A549 (cell line): Measurements from ENCODE around the gene PRR19. TPM values are rescaled to one million over a fixed set of nuclear protein-coding genes. Genes with fewer than 3 reads are reported as not detected.

Experiments
- ATAC-seq, 2 experiments: fragments of 200-7000 bp in 1 of 2; fragments of >200 bp in 1 of 2; cut with Nextera tagmentation in 1 of 2; cut with Tn5 transposase in 1 of 2; 3 replicates each; pipeline versions ENCODE4 v1.8.0 to v1.9.1; 2018 to 2020; ENCODE audit warnings: mild to moderate bottlenecking in 1 of 2, moderate library complexity in 1 of 2
- CTCF ChIA-PET: fragments of 300-600 bp; sonication (Branson Sonifier 250); formaldehyde crosslinking; extraction: SDS; loops from one replicate; lab custom pipeline; 2021; ENCODE audit warnings: antibody characterized with exemption, inconsistent platforms; lab: Yijun Ruan, JAX
- POLR2A ChIA-PET: fragments of 350-600 bp; formaldehyde crosslinking; extraction: SDS; loops from one replicate; lab custom pipeline; 2021; ENCODE audit warnings: antibody characterized with exemption, inconsistent platforms; lab: Yijun Ruan, JAX
- DNase-seq, 2 experiments: peaks; one replicate each; pipeline versions ENCODE4 v3.0.0 to v3.0.0-alpha.2; 2011 to 2016; ENCODE audit warnings: low read depth in 1 of 2, low spot score in 1 of 2
- FAIRE-seq: peaks from 2 replicates; lab custom pipeline; 2011; peaks lifted over from hg19 to GRCh38; lab: Jason Lieb, UNC
- H3K27ac ChIP-seq, 2 experiments: fragments of >200 bp; sonication (Bioruptor Twin); formaldehyde crosslinking; 3 replicates each; pipeline ENCODE4 v1.5.1; 2016 to 2017
- H3K4me1 ChIP-seq: fragments of >200 bp; sonication (Bioruptor Twin); formaldehyde crosslinking; 3 replicates; pipeline ENCODE4 v1.6.1; 2016
- H3K4me2 ChIP-seq: fragments of >200 bp; sonication (Bioruptor Twin); formaldehyde crosslinking; 3 replicates; pipeline ENCODE4 v1.6.1; 2016
- H3K4me3 ChIP-seq: fragments of >200 bp; sonication (Bioruptor Twin); formaldehyde crosslinking; 3 replicates; pipeline ENCODE4 v1.5.1; 2016
- H3K9me3 ChIP-seq: fragments of >200 bp; sonication (Bioruptor Twin); formaldehyde crosslinking; 3 replicates; pipeline ENCODE4 v1.6.1; 2016
- BHLHE40 ChIP-seq: IDR thresholded peaks from 2 replicates; pipeline ENCODE4 v1.6.1; 2012; ENCODE audit warnings: low read depth, low read length, inconsistent platforms
- CBX8 ChIP-seq: fragments of 200-600 bp; sonication (generic); IDR thresholded peaks from 2 replicates; pipeline ENCODE4 v1.6.1; 2016
- CTCF ChIP-seq: fragments of >200 bp; sonication (Bioruptor Twin); formaldehyde crosslinking; IDR thresholded peaks from 3 replicates; pipeline ENCODE4 v1.5.1; 2016
- EP300 ChIP-seq, 2 experiments: fragments of >200 bp; sonication (Bioruptor Twin); formaldehyde crosslinking; IDR thresholded peaks; 2 replicates in 1 of 2; 3 replicates in 1 of 2; pipeline ENCODE4 v1.6.1; 2016 to 2017
- GATA3 ChIP-seq: IDR thresholded peaks from 2 replicates; pipeline ENCODE4 v1.6.1; 2012; ENCODE audit warnings: borderline replicate concordance
- HDAC2 ChIP-seq: fragments of 200-600 bp; sonication (generic); IDR thresholded peaks from 2 replicates; pipeline ENCODE4 v1.6.1; 2016
- JUN ChIP-seq, 2 experiments: fragments of >200 bp; sonication (Bioruptor Twin); formaldehyde crosslinking; IDR thresholded peaks; 2 replicates in 1 of 2; 3 replicates in 1 of 2; pipeline ENCODE4 v1.6.1; 2016 to 2017
- MYC ChIP-seq: IDR thresholded peaks from 2 replicates; pipeline ENCODE4 v1.6.1; 2012; ENCODE audit warnings: mild to moderate bottlenecking, inconsistent platforms, low read length, improper control_type of control experiment, borderline replicate concordance
- RAD21 ChIP-seq, 2 experiments: fragments of >200 bp in 1 of 2; sonication (Bioruptor Twin) in 1 of 2; formaldehyde crosslinking in 1 of 2; IDR thresholded peaks in 1 of 2; conservative IDR thresholded peaks in 1 of 2; 2 replicates in 1 of 2; 3 replicates in 1 of 2; pipeline ENCODE4 v1.6.1; 2012 to 2018; ENCODE audit warnings: inconsistent platforms in 1 of 2
- SMC3 ChIP-seq: fragments of >200 bp; sonication (Bioruptor Twin); formaldehyde crosslinking; IDR thresholded peaks from 3 replicates; pipeline ENCODE4 v1.6.1; 2018; ENCODE audit warnings: inconsistent platforms
- TFCP2L1 ChIP-seq: fragments of 250-450 bp; sonication (Bioruptor Pico); IDR thresholded peaks from 2 replicates; pipeline ENCODE4 v1.5.0; 2021; ENCODE audit warnings: mild to moderate bottlenecking
- ZNF302 ChIP-seq: fragments of 250-450 bp; sonication (Bioruptor Pico); IDR thresholded peaks from 2 replicates; pipeline ENCODE4 v1.9.0; 2021; ENCODE audit warnings: inconsistent platforms, mild to moderate bottlenecking, moderate library complexity
- WGBS: methylation state at CpG from one replicate; pipeline ENCODE4 v1.1.6; 2017; ENCODE audit errors: missing lambda C conversion rate; 5-methylcytosine and 5-hydroxymethylcytosine counted together
- polyA plus RNA-seq, 4 experiments: library from polyadenylated mRNA; depleted of rRNA in 3 of 4; stranded (reverse); fragments of >200 nt; fragmentation: RNase III in 1 of 4; extraction: RNeasy Plus Mini Kit Qiagen cat#74134 plus additional on column Dnase treatment in 1 of 4; gene quantifications; 2 replicates in 3 of 4; 3 replicates in 1 of 4; pipeline ENCODE4 v1.2.3, GENCODE V29; 2011 to 2017
- TF ChIP-seq, protein P1 (sequence below): IDR thresholded peaks from 2 replicates; pipeline ENCODE4 v1.6.1; 2012
- TF ChIP-seq, protein P2 (sequence below): fragments of 450-650 bp; IDR thresholded peaks from 2 replicates; pipeline ENCODE4 v1.6.1; 2014; ENCODE audit warnings: antibody characterized with exemption

PRR19 gene
- polyA plus RNA-seq, 2 of the 4 experiments (the other 2 are of a cell fraction) = 1.1 to 4.5 TPM

GRCh38 chr19:42295831-42296525 is 6.0 kb upstream of the PRR19 start:
- TF ChIP-seq CTCF = peak; percentile 98
- peak; percentile 83 to 88 for TF ChIP-seq RAD21 (conservative IDR thresholded peaks at IDR 0.05 in 1 of 2, IDR thresholded peaks at IDR 0.05 in 1 of 2)
- TF ChIP-seq, protein P1, sequence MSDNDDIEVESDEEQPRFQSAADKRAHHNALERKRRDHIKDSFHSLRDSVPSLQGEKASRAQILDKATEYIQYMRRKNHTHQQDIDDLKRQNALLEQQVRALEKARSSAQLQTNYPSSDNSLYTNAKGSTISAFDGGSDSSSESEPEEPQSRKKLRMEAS = peak; percentile 67; the same call in 1 of the 2 replicates
- no peak for TF ChIP-seq EP300 (IDR thresholded peaks at IDR 0.05)
- peak in 1 of 2 experiments; percentile 43; a peak in 2 of 5 replicates for TF ChIP-seq JUN (IDR thresholded peaks at IDR 0.05)
- peak; percentile 60; the same call in 1 of the 2 replicates for TF ChIP-seq MYC
- TF ChIP-seq TFCP2L1 (CRISPR knock-in tag) = 0 out of 2 replicates have a peak, but pooled peaks have one; percentile 5
- TF ChIP-seq GATA3 = peak; percentile 15; the same call in 1 of the 2 replicates
- no peak for TF ChIP-seq CBX8
- peak; percentile 89 for TF ChIP-seq SMC3
- TF ChIP-seq, protein P2, sequence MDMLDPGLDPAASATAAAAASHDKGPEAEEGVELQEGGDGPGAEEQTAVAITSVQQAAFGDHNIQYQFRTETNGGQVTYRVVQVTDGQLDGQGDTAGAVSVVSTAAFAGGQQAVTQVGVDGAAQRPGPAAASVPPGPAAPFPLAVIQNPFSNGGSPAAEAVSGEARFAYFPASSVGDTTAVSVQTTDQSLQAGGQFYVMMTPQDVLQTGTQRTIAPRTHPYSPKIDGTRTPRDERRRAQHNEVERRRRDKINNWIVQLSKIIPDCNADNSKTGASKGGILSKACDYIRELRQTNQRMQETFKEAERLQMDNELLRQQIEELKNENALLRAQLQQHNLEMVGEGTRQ = 0 out of 2 replicates have a peak, but pooled peaks have one; percentile 12
- H3K4me2 ChIP-seq = no peak overlapping the region
- DNase-seq (peak; percentile 86 to 93), ATAC-seq (peak; percentile 72 to 84), FAIRE-seq (peak; percentile 100)
- H3K9me3 ChIP-seq = no peaks in the 10 kb centered on the region
- CTCF ChIA-PET = interaction anchor here (0.5 to 23.7 kb wide), 43 partner anchors 4 to 193 kb away, joined by 3 to 616 read pairs (median 5); partner anchors contain the start of genes GSK3A, PAFAH1B3, POU2F2 and PRR19
- H3K27ac ChIP-seq = no peak overlapping the region
- POLR2A ChIA-PET = interaction anchor here (0.7 to 1.0 kb wide), 3 partner anchors 9 to 63 kb away, joined by 3 read pairs; no protein-coding TSS in a partner anchor
- no peak overlapping the region for H3K4me3 ChIP-seq
- WGBS = 72% methylated on average over 6 of the region's 6 CpGs
- H3K4me1 ChIP-seq = peaks cover 6% of the 10 kb centered on the region

- ATAC-seq (no peak), FAIRE-seq (no peak), DNase-seq (no peak)
- Histone ChIP-seq H3K27ac (no peak overlapping the region), H3K9me3 (no peaks in the 10 kb centered on the region), H3K4me3 (no peak overlapping the region), H3K4me2 (no peak overlapping the region), H3K4me1 (peaks cover 8% of the 10 kb centered on the region; the same call in 2 of the 3 replicates)
- WGBS = 92% methylated on average over 15 of the region's 15 CpGs
- ChIA-PET CTCF (interaction anchor here (0.7 to 23.7 kb wide), 30 partner anchors 3 to 193 kb away, joined by 3 to 616 read pairs (median 7); partner anchors contain the start of genes GSK3A, PAFAH1B3, POU2F2 and PRR19), POLR2A (interaction anchor here (1.0 kb wide), 1 partner anchor 10 kb away, joined by 3 read pairs; no protein-coding TSS in a partner anchor)
- no peak for TF ChIP-seq HDAC2
Observed at GRCh38 chr19:42297039-42297438, 4.9 kb upstream of the PRR19 start.

- no peak for TF ChIP-seq JUN (IDR thresholded peaks at IDR 0.05)
- TF ChIP-seq, all 56 proteins: peak for 0
- FAIRE-seq = peak; percentile 72
- POLR2A ChIA-PET = interaction anchor here (0.5 to 1.3 kb wide), 9 partner anchors 20 to 189 kb away, joined by 3 to 13 read pairs (median 5); partner anchors contain the start of gene GSK3A
- Histone ChIP-seq H3K4me1 (peaks cover 19% of the 10 kb centered on the region), H3K4me3 (peak overlapping the region; percentile 65), H3K9me3 (no peaks in the 10 kb centered on the region), H3K27ac (peak overlapping the region; percentile 74 to 85), H3K4me2 (peak overlapping the region; percentile 90)
- 90% methylated on average over 11 of the region's 11 CpGs for WGBS
- no peak for DNase-seq
- CTCF ChIA-PET = interaction anchor here (1.0 to 23.7 kb wide), 7 partner anchors 12 to 194 kb away, joined by 3 to 616 read pairs (median 6); partner anchors contain the start of genes GSK3A and TMEM145
- ATAC-seq = no peak
Observed at GRCh38 chr19:42303101-42303464, 1.2 kb downstream of the PRR19 start.

- Histone ChIP-seq H3K4me2 (no peak overlapping the region), H3K27ac (peak overlapping the region in 1 of 2 experiments; percentile 85; a peak in 3 of 6 replicates), H3K4me1 (peaks cover 19% of the 10 kb centered on the region), H3K4me3 (no peak overlapping the region), H3K9me3 (no peaks in the 10 kb centered on the region)
- ATAC-seq = no peak
- WGBS = 89% methylated on average over 8 of the region's 8 CpGs
- peak; percentile 68 for FAIRE-seq
- CTCF ChIA-PET = interaction anchor here (0.6 to 23.7 kb wide), 9 partner anchors 11 to 398 kb away, joined by 3 to 616 read pairs (median 5); partner anchors contain the start of genes GSK3A, POU2F2 and TMEM145
- POLR2A ChIA-PET = no interaction called here
- TF ChIP-seq BHLHE40 (no peak), RAD21 (conservative IDR thresholded peaks at IDR 0.05 in 1 of 2, IDR thresholded peaks at IDR 0.05 in 1 of 2) (no peak), ZNF302 (CRISPR knock-in tag) (no peak)
- no peak for DNase-seq
Observed at GRCh38 chr19:42303876-42304275, 1.9 kb downstream of the PRR19 start.
